HCT116 (cell line): ENCODE measurements around the gene CISD3. TPM values are rescaled to one million over a fixed set of nuclear protein-coding genes. Genes with fewer than 3 reads are reported as not detected.

Experiments used
- ATAC-seq: fragments of 200-7000 bp; cut with Tn5 transposase; 2 replicates; pipeline ENCODE4 v1.9.1; 2020; ENCODE audit warnings: mild to moderate bottlenecking, moderate library complexity
- BruUV-seq: library from RNA; stranded (reverse); fragments of 400-500 nt; replicated peaks from 2 replicates; lab custom pipeline; 2021; lab: Mats Ljungman, UMichigan
- CTCF ChIA-PET: fragments of 300-600 bp; sonication (Branson Sonifier 250); formaldehyde crosslinking; loops from one replicate; lab custom pipeline; 2021; ENCODE audit warnings: antibody characterized with exemption; lab: Charles Lee
- POLR2A ChIA-PET: fragments of 300-600, 350-600 bp; sonication (Branson Sonifier 250); formaldehyde crosslinking; loops from one replicate; lab custom pipeline; 2021; ENCODE audit warnings: antibody characterized with exemption; lab: Charles Lee
- RAD21 ChIA-PET, 2 experiments: fragments of 300-600 bp; sonication (Branson Sonifier 250); formaldehyde crosslinking; loops; one replicate each; lab custom pipeline; 2023; ENCODE audit warnings: low total read pairs in 2 of 2; ENCODE audit not compliant: uncharacterized antibody in 2 of 2, unreplicated experiment in 2 of 2, low non-redundant PET in 1 of 2; lab: Charles Lee
- DNase-seq: peaks from one replicate; pipeline ENCODE4 v3.0.0-alpha.2; 2010; ENCODE audit warnings: low read depth, low spot score
- H2AFZ ChIP-seq: fragments of 200-600 bp; shearing (Covaris generic), sonication (generic); 2 replicates; pipeline ENCODE4 v1.6.1; 2017; ENCODE audit warnings: low read depth, mixed run types, mixed read lengths, antibody characterized with exemption, low read length; ENCODE audit not compliant: poor library complexity, severe bottlenecking
- H3K27ac ChIP-seq: 2 replicates; pipeline ENCODE4 v1.5.1; 2012; ENCODE audit warnings: low read depth, low read length
- H3K27me3 ChIP-seq: fragments of 200-600 bp; sonication (generic); 2 replicates; pipeline ENCODE4 v1.6.1; 2016; ENCODE audit warnings: mixed run types, low read length, mixed read lengths; ENCODE audit not compliant: insufficient read depth
- H3K36me3 ChIP-seq, 2 experiments: fragments of 200-500 bp in 1 of 2; fragments of 200-600 bp in 1 of 2; sonication (Bioruptor generic) in 1 of 2; sonication (generic) in 1 of 2; 2 replicates each; pipeline versions ENCODE4 v1.5.1 to v1.6.1; 2014 to 2016; ENCODE audit warnings: low read length in 2 of 2, inconsistent platforms in 1 of 2, mixed read lengths in 1 of 2, mixed run types in 1 of 2; ENCODE audit not compliant: insufficient read depth in 2 of 2, control insufficient read depth in 1 of 2
- H3K4me1 ChIP-seq, 2 experiments: fragments of 200-600 bp in 1 of 2; sonication (generic) in 1 of 2; 2 replicates each; pipeline versions ENCODE4 v1.5.1 to v1.6.1; 2012 to 2017; ENCODE audit warnings: low read length in 2 of 2, inconsistent platforms in 1 of 2, mild to moderate bottlenecking in 1 of 2, mixed read lengths in 1 of 2, mixed run types in 1 of 2, moderate library complexity in 1 of 2; ENCODE audit not compliant: insufficient read depth in 2 of 2, control insufficient read depth in 1 of 2
- H3K4me2 ChIP-seq: fragments of 200-600 bp; sonication (generic); 2 replicates; pipeline ENCODE4 v1.6.1; 2017; ENCODE audit warnings: mixed run types, low read length, mixed read lengths
- H3K4me3 ChIP-seq, 2 experiments: fragments of 200-600 bp in 1 of 2; sonication (generic) in 1 of 2; replicated peaks in 1 of 2; 2 replicates each; pipeline ENCODE4 v1.5.1; 2011 to 2016; ENCODE audit warnings: low read length in 2 of 2, control low read depth in 1 of 2, low read depth in 1 of 2, mild to moderate bottlenecking in 1 of 2, mixed read lengths in 1 of 2, mixed run types in 1 of 2
- H3K79me2 ChIP-seq: fragments of 200-600 bp; sonication (generic); 2 replicates; pipeline ENCODE4 v1.6.1; 2017; ENCODE audit warnings: mild to moderate bottlenecking, mixed run types, low read length, moderate library complexity, mixed read lengths; ENCODE audit not compliant: insufficient read depth
- H3K9ac ChIP-seq: fragments of 200-600 bp; sonication (generic); 2 replicates; pipeline ENCODE4 v1.6.1; 2016; ENCODE audit warnings: low read length, mixed read lengths
- H3K9me2 ChIP-seq: fragments of 200-600 bp; sonication (generic), shearing (Covaris generic); 2 replicates; pipeline ENCODE4 v1.6.1; 2017; ENCODE audit warnings: mixed run types, mild to moderate bottlenecking, moderate library complexity; ENCODE audit not compliant: insufficient read depth
- H3K9me3 ChIP-seq, 2 experiments: fragments of 200-500 bp in 1 of 2; fragments of 200-600 bp in 1 of 2; sonication (Bioruptor generic) in 1 of 2; sonication (generic) in 1 of 2; 2 replicates each; pipeline ENCODE4 v1.6.1; 2014 to 2017; ENCODE audit warnings: low read length in 2 of 2, mixed read lengths in 2 of 2, inconsistent platforms in 1 of 2, low read depth in 1 of 2, mild to moderate bottlenecking in 1 of 2, mixed run types in 1 of 2, moderate library complexity in 1 of 2; ENCODE audit not compliant: control insufficient read depth in 1 of 2, insufficient read depth in 1 of 2
- H4K20me1 ChIP-seq: fragments of 200-600 bp; sonication (generic), shearing (Covaris generic); 2 replicates; pipeline ENCODE4 v1.6.1; 2017; ENCODE audit warnings: mixed run types, mild to moderate bottlenecking, moderate library complexity; ENCODE audit not compliant: insufficient read depth
- CBX3 ChIP-seq: IDR thresholded peaks from 2 replicates; pipeline ENCODE4 v1.6.1; 2012; ENCODE audit warnings: low read depth
- CTCF ChIP-seq, 3 experiments: fragments of 200-600 bp in 1 of 3; sonication (generic) in 1 of 3; IDR thresholded peaks in 2 of 3; conservative IDR thresholded peaks in 1 of 3; 2 replicates each; pipeline ENCODE4 v1.5.1; 2012 to 2017; ENCODE audit warnings: low read depth in 2 of 3, low read length in 2 of 3, antibody characterized with exemption in 1 of 3, borderline replicate concordance in 1 of 3, control low read depth in 1 of 3, mild to moderate bottlenecking in 1 of 3, mixed read lengths in 1 of 3, mixed run types in 1 of 3, moderate library complexity in 1 of 3; ENCODE audit not compliant: insufficient read depth in 1 of 3
- ELF1 ChIP-seq: IDR thresholded peaks from 2 replicates; pipeline ENCODE4 v1.6.1; 2012; ENCODE audit warnings: low read depth, borderline replicate concordance
- EZH2 ChIP-seq: fragments of 200-600 bp; sonication (generic); IDR thresholded peaks from 2 replicates; pipeline ENCODE4 v1.6.1; 2017; ENCODE audit warnings: antibody characterized with exemption, mixed run types
- FOSL1 ChIP-seq: IDR thresholded peaks from 2 replicates; pipeline ENCODE4 v1.6.1; 2012; ENCODE audit warnings: low read depth
- JUND ChIP-seq: IDR thresholded peaks from 2 replicates; pipeline ENCODE4 v1.6.1; 2012
- MAX ChIP-seq: IDR thresholded peaks from 2 replicates; pipeline ENCODE4 v1.6.1; 2012
- POLR2A ChIP-seq: IDR thresholded peaks from 2 replicates; pipeline ENCODE4 v1.7.0; 2011; ENCODE audit warnings: borderline replicate concordance; ENCODE audit not compliant: insufficient read depth, insufficient read length; ENCODE audit errors: extremely low read depth
- POLR2AphosphoS5 ChIP-seq: IDR thresholded peaks from 2 replicates; pipeline ENCODE4 v1.6.1; 2011; ENCODE audit warnings: mild to moderate bottlenecking, low read depth, low read length, moderate library complexity
- SP1 ChIP-seq: IDR thresholded peaks from 2 replicates; pipeline ENCODE4 v1.6.1; 2012; ENCODE audit warnings: low read depth
- SRF ChIP-seq: IDR thresholded peaks from 2 replicates; pipeline ENCODE4 v1.6.1; 2012; ENCODE audit warnings: low read depth
- TCF7L2 ChIP-seq: IDR thresholded peaks from 2 replicates; pipeline ENCODE4 v1.7.0; 2011; ENCODE audit warnings: borderline replicate concordance, inconsistent platforms; ENCODE audit not compliant: insufficient read depth, insufficient read length; ENCODE audit errors: extremely low read depth
- YY1 ChIP-seq: IDR thresholded peaks from 2 replicates; pipeline ENCODE4 v1.6.1; 2011; ENCODE audit warnings: low read length, low read depth, moderate library complexity, mild to moderate bottlenecking; ENCODE audit not compliant: insufficient replicate concordance; ENCODE audit errors: extremely low read depth
- ZBTB33 ChIP-seq: IDR thresholded peaks from 2 replicates; pipeline ENCODE4 v1.6.1; 2011; ENCODE audit warnings: mild to moderate bottlenecking, low read length, moderate library complexity; ENCODE audit not compliant: insufficient replicate concordance; ENCODE audit errors: extremely low read depth
- ZNF274 ChIP-seq: fragments of 200-500 bp; sonication (Bioruptor generic); IDR thresholded peaks from 2 replicates; pipeline ENCODE4 v1.6.1; 2014; ENCODE audit warnings: mild to moderate bottlenecking, low read depth, low read length, inconsistent platforms
- intact Hi-C: fragments of 100-400 bp; cut with micrococcal nuclease; formaldehyde crosslinking; loops from 2 replicates; pipeline ENCODE4 v1.10.0; 2022
- total RNA-seq: library from RNA; stranded (reverse); gene quantifications from one replicate; pipeline ENCODE4 v1.2.1, GENCODE V29; 2021; ENCODE audit not compliant: unreplicated experiment
- TF ChIP-seq, protein P1 (sequence below): IDR thresholded peaks from 2 replicates; pipeline ENCODE4 v1.6.1; 2012; ENCODE audit warnings: low read depth

Gene CISD3
- total RNA-seq, 1 experiment from 2014 or later = 50.2 TPM

GRCh38 chr17:38740044-38740443 is 9.9 kb downstream of the CISD3 start:
- H3K4me3 ChIP-seq = no peak overlapping the region
- H3K79me2 ChIP-seq = peaks cover 45% of the 10 kb centered on the region
- peaks cover 6 to 22% of the 10 kb centered on the region in 2 experiments; a peak in 3 of 4 replicates for H3K4me1 ChIP-seq
- no peaks in the 10 kb centered on the region for H3K9me3 ChIP-seq
- H4K20me1 ChIP-seq = no peaks in the 10 kb centered on the region
- intact Hi-C loops = no loop called here
- ATAC-seq = no peak
- H3K4me2 ChIP-seq = no peak overlapping the region
- no TSS peak for BruUV-seq
- no peak overlapping the region for H2AFZ ChIP-seq
- no peak for DNase-seq
- H3K36me3 ChIP-seq = peaks cover 16 to 25% of the 10 kb centered on the region in 2 experiments; a peak in 3 of 4 replicates
- CTCF ChIA-PET = no interaction called here
- RAD21 ChIA-PET = no interaction called here
- H3K9me2 ChIP-seq = no peaks in the 10 kb centered on the region
- H3K27ac ChIP-seq = no peak overlapping the region
- no peak for TF ChIP-seq TCF7L2
- no peak for TF ChIP-seq POLR2A
- no peak for TF ChIP-seq SP1
- no peak for TF ChIP-seq ELF1
- TF ChIP-seq CTCF (IDR thresholded peaks at IDR 0.05 in 2 of 3, conservative IDR thresholded peaks at IDR 0.05 in 1 of 3; ENCODE audit: borderline replicate concordance in 1 of 3, insufficient read depth in 1 of 3, low read depth in 2 of 3, low read length in 2 of 3) = no peak
- no peak for TF ChIP-seq ZBTB33
- TF ChIP-seq FOSL1 = no peak
- no peak for TF ChIP-seq POLR2AphosphoS5
- TF ChIP-seq YY1 = no peak
- TF ChIP-seq, protein P1, sequence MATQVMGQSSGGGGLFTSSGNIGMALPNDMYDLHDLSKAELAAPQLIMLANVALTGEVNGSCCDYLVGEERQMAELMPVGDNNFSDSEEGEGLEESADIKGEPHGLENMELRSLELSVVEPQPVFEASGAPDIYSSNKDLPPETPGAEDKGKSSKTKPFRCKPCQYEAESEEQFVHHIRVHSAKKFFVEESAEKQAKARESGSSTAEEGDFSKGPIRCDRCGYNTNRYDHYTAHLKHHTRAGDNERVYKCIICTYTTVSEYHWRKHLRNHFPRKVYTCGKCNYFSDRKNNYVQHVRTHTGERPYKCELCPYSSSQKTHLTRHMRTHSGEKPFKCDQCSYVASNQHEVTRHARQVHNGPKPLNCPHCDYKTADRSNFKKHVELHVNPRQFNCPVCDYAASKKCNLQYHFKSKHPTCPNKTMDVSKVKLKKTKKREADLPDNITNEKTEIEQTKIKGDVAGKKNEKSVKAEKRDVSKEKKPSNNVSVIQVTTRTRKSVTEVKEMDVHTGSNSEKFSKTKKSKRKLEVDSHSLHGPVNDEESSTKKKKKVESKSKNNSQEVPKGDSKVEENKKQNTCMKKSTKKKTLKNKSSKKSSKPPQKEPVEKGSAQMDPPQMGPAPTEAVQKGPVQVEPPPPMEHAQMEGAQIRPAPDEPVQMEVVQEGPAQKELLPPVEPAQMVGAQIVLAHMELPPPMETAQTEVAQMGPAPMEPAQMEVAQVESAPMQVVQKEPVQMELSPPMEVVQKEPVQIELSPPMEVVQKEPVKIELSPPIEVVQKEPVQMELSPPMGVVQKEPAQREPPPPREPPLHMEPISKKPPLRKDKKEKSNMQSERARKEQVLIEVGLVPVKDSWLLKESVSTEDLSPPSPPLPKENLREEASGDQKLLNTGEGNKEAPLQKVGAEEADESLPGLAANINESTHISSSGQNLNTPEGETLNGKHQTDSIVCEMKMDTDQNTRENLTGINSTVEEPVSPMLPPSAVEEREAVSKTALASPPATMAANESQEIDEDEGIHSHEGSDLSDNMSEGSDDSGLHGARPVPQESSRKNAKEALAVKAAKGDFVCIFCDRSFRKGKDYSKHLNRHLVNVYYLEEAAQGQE = no peak
- no peak for TF ChIP-seq MAX
- TF ChIP-seq ZNF274 = no peak
- TF ChIP-seq CBX3 = no peak
- TF ChIP-seq EZH2 = no peak
- TF ChIP-seq SRF = no peak
- TF ChIP-seq JUND = no peak
- H3K27me3 ChIP-seq = no peaks in the 10 kb centered on the region
- no peak overlapping the region for H3K9ac ChIP-seq
- POLR2A ChIA-PET = no interaction called here
